ENCODE results near the gene GLG1.

DNA sequence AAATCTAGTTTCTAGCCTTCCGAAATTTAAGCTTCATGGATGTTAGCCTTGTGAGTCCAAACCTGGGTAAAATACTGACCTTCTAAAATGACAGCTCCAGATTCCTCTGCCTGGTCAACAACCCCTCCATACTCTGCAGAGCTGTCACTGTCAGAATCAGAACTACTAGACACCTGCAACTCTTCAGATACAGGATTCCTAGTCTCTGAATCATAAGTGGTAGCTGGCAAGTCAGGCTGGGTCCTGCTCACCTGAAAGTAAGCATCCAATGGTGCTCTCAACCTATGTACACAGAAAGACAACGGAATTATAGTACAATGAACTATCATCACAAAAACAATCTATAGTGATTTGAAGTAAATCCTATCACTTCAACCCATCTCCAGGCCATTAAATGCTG lies 44.9 kb upstream of the GLG1 start:
- TF ChIP-seq CTCF (conservative IDR thresholded peaks at IDR 0.05 in 1 of 2, IDR thresholded peaks at IDR 0.05 in 1 of 2; ENCODE audit: extremely low read depth in 1 of 2, insufficient read depth in 1 of 2, low read depth in 1 of 2, low read length in 2 of 2), result no peak
- TF ChIP-seq EZH2 (IDR thresholded peaks at IDR 0.05; ENCODE audit: borderline replicate concordance, low read length), result no peak
